ENCODE results near the gene GRB10. TPM values are rescaled to one million over a fixed set of nuclear protein-coding genes. Genes with fewer than 3 reads are reported as not detected.

GRB10 gene
- total and polyA plus RNA-seq, 2 of the 8 experiments (the other 6 are each of a cell fraction or from before 2014, with no cell fraction given) = 35.7 to 97.0 TPM

DNA sequence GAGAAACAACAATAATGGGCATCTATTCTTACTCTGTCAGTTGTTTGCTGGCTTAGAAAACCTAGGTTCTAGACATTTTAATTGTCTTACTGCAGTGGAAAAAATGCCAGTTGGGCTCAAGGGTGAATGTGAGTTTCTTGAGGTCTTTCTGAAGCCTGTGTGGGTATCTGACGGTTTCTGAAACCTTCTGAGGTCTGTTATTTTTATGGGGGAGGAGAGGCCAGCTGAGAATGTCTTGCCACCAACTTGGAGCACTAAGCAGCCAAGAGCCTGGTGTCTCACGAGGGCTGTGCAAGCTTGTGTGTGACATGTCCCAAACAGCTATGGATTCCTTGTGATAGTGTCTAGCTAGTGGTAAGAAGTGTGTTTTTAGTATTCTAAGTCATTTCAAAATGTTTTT is 193.3 kb downstream of the GRB10 start:
- Histone ChIP-seq H2AFZ (ENCODE audit: low read length) (no peak overlapping the region), H3K27ac (ENCODE audit: low read depth, low read length) (no peak overlapping the region), H2BK120ac (replicated peaks; ENCODE audit: low read depth, low read length) (no peak overlapping the region), H3K4me1 (replicated peaks in 1 of 4; ENCODE audit: control insufficient read depth in 3 of 4, insufficient read depth in 4 of 4, low read length in 3 of 4) (no peaks in the 10 kb centered on the region; a peak in 1 of 7 replicates), H3K4me3 (ENCODE audit: extremely low read depth in 1 of 4, insufficient read depth in 2 of 4, low read depth in 3 of 4, low read length in 4 of 4) (no peak overlapping the region), H3K23ac (ENCODE audit: insufficient read length) (no peak overlapping the region), H4K5ac (ENCODE audit: insufficient read length, low read depth, low read length) (no peak overlapping the region), H3K36me3 (ENCODE audit: control insufficient read depth in 2 of 4, insufficient read depth in 4 of 4, low read length in 3 of 4) (peaks cover 3 to 12% (median 8%) of the 10 kb centered on the region in 4 experiments; a peak in 7 of 8 replicates), H4K8ac (ENCODE audit: extremely low read depth, insufficient read depth, low read length) (no peak overlapping the region; the same call in 1 of the 2 replicates), H2BK5ac (ENCODE audit: low read depth, low read length) (no peak overlapping the region), H3K23me2 (ENCODE audit: low read depth, low read length) (no peaks in the 10 kb centered on the region), H4K20me1 (replicated peaks in 1 of 2; ENCODE audit: control insufficient read depth in 1 of 2, insufficient read depth in 2 of 2, low read length in 2 of 2) (peaks cover 0 to 2% of the 10 kb centered on the region in 2 experiments), H4K91ac (replicated peaks; ENCODE audit: insufficient read length, low read length) (no peak overlapping the region), H2AK5ac (ENCODE audit: low read depth, low read length) (no peak overlapping the region), H3K4me2 (ENCODE audit: insufficient read depth in 1 of 2, low read depth in 2 of 2, low read length in 2 of 2) (no peak overlapping the region), H3K79me1 (ENCODE audit: low read depth, low read length) (no peaks in the 10 kb centered on the region), H3K9ac (replicated peaks in 1 of 4; ENCODE audit: extremely low read depth in 1 of 4, low read depth in 3 of 4, low read length in 3 of 4) (no peak overlapping the region), H3K27me3 (replicated peaks in 1 of 4; ENCODE audit: control insufficient read depth in 3 of 4, extremely low read depth in 1 of 4, insufficient read depth in 3 of 4, low read length in 3 of 4) (no peaks in the 10 kb centered on the region), H2BK12ac (ENCODE audit: low read depth, low read length) (no peak overlapping the region), H2BK15ac (ENCODE audit: low read length) (no peak overlapping the region), H3K9me3 (ENCODE audit: insufficient read depth in 2 of 2, low read depth in 1 of 2, low read length in 1 of 2) (peaks cover 1 to 2% of the 10 kb centered on the region in 2 experiments; a peak in 2 of 4 replicates), H3K4ac (replicated peaks; ENCODE audit: insufficient read length, low read depth, low read length) (no peak overlapping the region), H2BK20ac (ENCODE audit: low read length) (no peak overlapping the region), H3K56ac (replicated peaks; ENCODE audit: insufficient read length, low read depth, low read length) (no peak overlapping the region), H3K14ac (ENCODE audit: insufficient read length) (no peak overlapping the region), H3K18ac (ENCODE audit: extremely low read depth, low read length) (no peak overlapping the region), H3K79me2 (ENCODE audit: control insufficient read depth in 1 of 2, insufficient read depth in 2 of 2, low read length in 2 of 2) (no peaks in the 10 kb centered on the region)
- WGBS, 2 experiments (ENCODE audit: extremely low coverage in 1 of 2, insufficient coverage in 1 of 2, insufficient read length in 1 of 2, insufficient replicate concordance in 2 of 2, low coverage in 1 of 2, low lambda C conversion rate in 2 of 2, missing lambda C conversion rate in 1 of 2) = 82% methylated on average over 2 of the region's 2 CpGs; no CpG with 5 or more reads in 1 of the 2 experiments
- DNase-seq (ENCODE audit: low read depth in 1 of 2, low spot score in 2 of 2) = no peak
- FAIRE-seq = no peak
- POLR2A ChIA-PET (ENCODE audit: partially characterized antibody) = interaction anchor here (1.4 kb wide), 1 partner anchor 8 kb away, joined by 4 read pairs; no protein-coding TSS in a partner anchor
- CTCF ChIA-PET (ENCODE audit: partially characterized antibody) = interaction anchor here (0.6 to 3.9 kb wide), 29 partner anchors 8 to 571 kb away, joined by 3 to 25 read pairs (median 4); no protein-coding TSS in a partner anchor
- TF ChIP-seq BRCA1 (IDR thresholded peaks at IDR 0.05; ENCODE audit: low read depth, low read length) (no peak), SP2 (IDR thresholded peaks at IDR 0.05; ENCODE audit: low read length) (no peak), SUZ12 (IDR thresholded peaks at IDR 0.05; ENCODE audit: low read length) (no peak), TAF1 (IDR thresholded peaks at IDR 0.05; ENCODE audit: low read depth, low read length) (no peak), GABPA (IDR thresholded peaks at IDR 0.05; ENCODE audit: borderline replicate concordance, insufficient read depth, low read length) (no peak), POLR2AphosphoS5 (IDR thresholded peaks at IDR 0.05; ENCODE audit: low read depth, low read length) (no peak), KDM1A (IDR thresholded peaks at IDR 0.05; ENCODE audit: borderline replicate concordance, low read length) (no peak), JUND (IDR thresholded peaks at IDR 0.05; ENCODE audit: low read length) (no peak)

Data from H1 (cell line).